A549 (cell line): ENCODE measurements around the gene LCN9. TPM values are rescaled to one million over a fixed set of nuclear protein-coding genes. Genes with fewer than 3 reads are reported as not detected.

Experiments used
- ATAC-seq, 2 experiments: fragments of 200-7000 bp in 1 of 2; fragments of >200 bp in 1 of 2; cut with Nextera tagmentation in 1 of 2; cut with Tn5 transposase in 1 of 2; 3 replicates each; pipeline versions ENCODE4 v1.8.0 to v1.9.1; 2018 to 2020; ENCODE audit warnings: mild to moderate bottlenecking in 1 of 2, moderate library complexity in 1 of 2
- CTCF ChIA-PET: fragments of 300-600 bp; sonication (Branson Sonifier 250); formaldehyde crosslinking; extraction: SDS; loops from one replicate; lab custom pipeline; 2021; ENCODE audit warnings: antibody characterized with exemption, inconsistent platforms; lab: Yijun Ruan, JAX
- POLR2A ChIA-PET: fragments of 350-600 bp; formaldehyde crosslinking; extraction: SDS; loops from one replicate; lab custom pipeline; 2021; ENCODE audit warnings: antibody characterized with exemption, inconsistent platforms; lab: Yijun Ruan, JAX
- DNase-seq, 2 experiments: peaks; one replicate each; pipeline versions ENCODE4 v3.0.0 to v3.0.0-alpha.2; 2011 to 2016; ENCODE audit warnings: low read depth in 1 of 2, low spot score in 1 of 2
- FAIRE-seq: peaks from 2 replicates; lab custom pipeline; 2011; peaks lifted over from hg19 to GRCh38; lab: Jason Lieb, UNC
- H3K27ac ChIP-seq, 2 experiments: fragments of >200 bp; sonication (Bioruptor Twin); formaldehyde crosslinking; 3 replicates each; pipeline ENCODE4 v1.5.1; 2016 to 2017
- H3K4me1 ChIP-seq: fragments of >200 bp; sonication (Bioruptor Twin); formaldehyde crosslinking; 3 replicates; pipeline ENCODE4 v1.6.1; 2016
- H3K4me2 ChIP-seq: fragments of >200 bp; sonication (Bioruptor Twin); formaldehyde crosslinking; 3 replicates; pipeline ENCODE4 v1.6.1; 2016
- H3K4me3 ChIP-seq: fragments of >200 bp; sonication (Bioruptor Twin); formaldehyde crosslinking; 3 replicates; pipeline ENCODE4 v1.5.1; 2016
- H3K9me3 ChIP-seq: fragments of >200 bp; sonication (Bioruptor Twin); formaldehyde crosslinking; 3 replicates; pipeline ENCODE4 v1.6.1; 2016
- BHLHE40 ChIP-seq: IDR thresholded peaks from 2 replicates; pipeline ENCODE4 v1.6.1; 2012; ENCODE audit warnings: low read depth, low read length, inconsistent platforms
- CHD4 ChIP-seq: fragments of 200-600 bp; sonication (generic); IDR thresholded peaks from 2 replicates; pipeline ENCODE4 v1.6.1; 2016; ENCODE audit warnings: antibody characterized with exemption, mild to moderate bottlenecking, borderline replicate concordance
- EHMT2 ChIP-seq: fragments of 200-600 bp; sonication (generic); IDR thresholded peaks from 2 replicates; pipeline ENCODE4 v1.6.1; 2016; ENCODE audit warnings: antibody characterized with exemption, low read depth, mild to moderate bottlenecking, moderate library complexity
- FOSL2 ChIP-seq, 2 experiments: fragments of 450-650 bp in 1 of 2; fragments of >200 bp in 1 of 2; sonication (Bioruptor Twin) in 1 of 2; formaldehyde crosslinking; IDR thresholded peaks; 2 replicates each; pipeline versions ENCODE4 v1.5.0 to v1.6.1; 2016 to 2020; ENCODE audit warnings: mild to moderate bottlenecking in 1 of 2, moderate library complexity in 1 of 2
- HDAC2 ChIP-seq: fragments of 200-600 bp; sonication (generic); IDR thresholded peaks from 2 replicates; pipeline ENCODE4 v1.6.1; 2016
- HEYL ChIP-seq: fragments of 250-450 bp; sonication (Bioruptor Pico); IDR thresholded peaks from 2 replicates; pipeline ENCODE4 v1.8.0; 2021; ENCODE audit warnings: mild to moderate bottlenecking, moderate library complexity
- HOXB13 ChIP-seq: fragments of 250-450 bp; sonication (Bioruptor Pico); IDR thresholded peaks from 2 replicates; pipeline ENCODE4 v1.5.0; 2020; ENCODE audit warnings: low read depth, mild to moderate bottlenecking, moderate library complexity
- JUNB ChIP-seq: fragments of >200 bp; sonication (Bioruptor Twin); formaldehyde crosslinking; IDR thresholded peaks from 2 replicates; pipeline ENCODE4 v1.6.1; 2016
- KDM1A ChIP-seq: fragments of 200-600 bp; sonication (generic); IDR thresholded peaks from 2 replicates; pipeline ENCODE4 v1.6.1; 2016; ENCODE audit warnings: low read depth, mild to moderate bottlenecking
- MAFK ChIP-seq: fragments of 450-650 bp; IDR thresholded peaks from 2 replicates; pipeline ENCODE4 v1.6.1; 2014; ENCODE audit not compliant: partially characterized antibody
- MAX ChIP-seq: IDR thresholded peaks from 2 replicates; pipeline ENCODE4 v1.6.1; 2012
- MYC ChIP-seq: IDR thresholded peaks from 2 replicates; pipeline ENCODE4 v1.6.1; 2012; ENCODE audit warnings: mild to moderate bottlenecking, inconsistent platforms, low read length, improper control_type of control experiment, borderline replicate concordance
- NPAS2 ChIP-seq: fragments of 250-450 bp; sonication (Bioruptor Pico); IDR thresholded peaks from 2 replicates; pipeline ENCODE4 v1.8.0; 2022; ENCODE audit warnings: mild to moderate bottlenecking, moderate library complexity, borderline replicate concordance
- POLR2A ChIP-seq: IDR thresholded peaks from 2 replicates; pipeline ENCODE4 v1.6.1; 2012; ENCODE audit warnings: mild to moderate bottlenecking, low read length
- POLR2AphosphoS2 ChIP-seq: conservative IDR thresholded peaks from 2 replicates; pipeline ENCODE4 v1.6.1; 2012; ENCODE audit warnings: low read length, improper control_type of control experiment, inconsistent platforms
- RAD21 ChIP-seq, 2 experiments: fragments of >200 bp in 1 of 2; sonication (Bioruptor Twin) in 1 of 2; formaldehyde crosslinking in 1 of 2; IDR thresholded peaks in 1 of 2; conservative IDR thresholded peaks in 1 of 2; 2 replicates in 1 of 2; 3 replicates in 1 of 2; pipeline ENCODE4 v1.6.1; 2012 to 2018; ENCODE audit warnings: inconsistent platforms in 1 of 2
- RFX5 ChIP-seq: fragments of 450-650 bp; IDR thresholded peaks from 2 replicates; pipeline ENCODE4 v1.7.1; 2014; ENCODE audit warnings: antibody characterized with exemption, mild to moderate bottlenecking, moderate library complexity
- SREBF2 ChIP-seq: fragments of 450-650 bp; IDR thresholded peaks from 2 replicates; pipeline ENCODE4 v1.6.1; 2014; ENCODE audit warnings: mild to moderate bottlenecking, moderate library complexity
- TFCP2L1 ChIP-seq: fragments of 250-450 bp; sonication (Bioruptor Pico); IDR thresholded peaks from 2 replicates; pipeline ENCODE4 v1.5.0; 2021; ENCODE audit warnings: mild to moderate bottlenecking
- TP53 ChIP-seq: fragments of 250-450 bp; sonication (Bioruptor Pico); IDR thresholded peaks from 2 replicates; pipeline ENCODE4 v1.5.0; 2021; ENCODE audit warnings: mild to moderate bottlenecking, moderate library complexity
- ZNF302 ChIP-seq: fragments of 250-450 bp; sonication (Bioruptor Pico); IDR thresholded peaks from 2 replicates; pipeline ENCODE4 v1.9.0; 2021; ENCODE audit warnings: inconsistent platforms, mild to moderate bottlenecking, moderate library complexity
- ZSCAN20 ChIP-seq: fragments of 250-450 bp; sonication (Bioruptor Pico); IDR thresholded peaks from 2 replicates; pipeline ENCODE4 v1.8.0; 2022; ENCODE audit warnings: mild to moderate bottlenecking, moderate library complexity
- WGBS: methylation state at CpG from one replicate; pipeline ENCODE4 v1.1.6; 2017; ENCODE audit errors: missing lambda C conversion rate; 5-methylcytosine and 5-hydroxymethylcytosine counted together
- polyA plus RNA-seq, 4 experiments: library from polyadenylated mRNA; depleted of rRNA in 3 of 4; stranded (reverse); fragments of >200 nt; fragmentation: RNase III in 1 of 4; extraction: RNeasy Plus Mini Kit Qiagen cat#74134 plus additional on column Dnase treatment in 1 of 4; gene quantifications; 2 replicates in 3 of 4; 3 replicates in 1 of 4; pipeline ENCODE4 v1.2.3, GENCODE V29; 2011 to 2017
- TF ChIP-seq, protein P1 (sequence below): fragments of 200-600 bp; sonication (generic); IDR thresholded peaks from 2 replicates; pipeline ENCODE4 v1.6.1; 2016; ENCODE audit warnings: antibody characterized with exemption, mild to moderate bottlenecking, moderate library complexity
- TF ChIP-seq, protein P2 (sequence below): fragments of 250-450 bp; sonication (Bioruptor Pico); IDR thresholded peaks from 2 replicates; pipeline ENCODE4 v1.5.0; 2020; ENCODE audit warnings: low read depth, mild to moderate bottlenecking, moderate library complexity

The LCN9 gene
- polyA plus RNA-seq, 2 of the 4 experiments (the other 2 are of a cell fraction): not detected

GRCh38 chr9:135692410-135692809 lies 29.3 kb downstream of the LCN9 start:
- POLR2A ChIA-PET: interaction anchor here (0.5 kb wide), 1 partner anchor 215 kb away, joined by 3 read pairs; the partner anchor contains the start of gene CAMSAP1
- H3K4me3 ChIP-seq: no peak overlapping the region
- TF ChIP-seq EHMT2: no peak
- TF ChIP-seq TP53 (CRISPR knock-in tag): no peak
- no peak for TF ChIP-seq POLR2AphosphoS2
- TF ChIP-seq, all 56 proteins: peak for 0
- Histone ChIP-seq H3K9me3 (no peaks in the 10 kb centered on the region), H3K27ac (no peak overlapping the region), H3K4me2 (no peak overlapping the region), H3K4me1 (no peaks in the 10 kb centered on the region)
- no peak for ATAC-seq
- FAIRE-seq: no peak
- no peak for DNase-seq
- 73% methylated on average over 3 of the region's 11 CpGs for WGBS
- CTCF ChIA-PET: interaction anchor here (1.0 to 1.8 kb wide), 2 partner anchors 10 to 11 kb away, joined by 3 read pairs; no protein-coding TSS in a partner anchor

DNA sequence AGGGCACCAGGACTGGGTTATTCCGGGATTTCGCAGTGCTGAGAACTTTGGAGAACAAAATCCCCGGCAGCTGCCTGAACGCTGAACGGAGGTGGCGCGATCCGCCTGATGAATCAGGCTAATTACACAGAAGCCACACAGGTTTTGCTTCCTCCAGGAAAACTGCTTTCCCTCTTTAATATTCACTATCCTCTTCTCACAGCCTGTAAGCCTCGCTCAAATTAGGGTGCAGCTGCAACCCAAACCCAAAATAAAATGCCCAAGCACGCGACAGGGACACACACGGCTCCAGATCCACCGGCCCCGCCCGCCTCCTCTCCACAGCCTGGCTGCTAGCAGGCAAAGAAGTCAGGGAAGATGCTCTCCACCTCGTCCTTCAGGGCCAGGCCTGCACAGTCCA lies 30.2 kb downstream of the LCN9 start:
- Histone ChIP-seq H3K27ac (no peak overlapping the region), H3K9me3 (no peaks in the 10 kb centered on the region), H3K4me3 (no peak overlapping the region), H3K4me2 (no peak overlapping the region), H3K4me1 (no peaks in the 10 kb centered on the region)
- WGBS: 46% methylated on average over 16 of the region's 16 CpGs
- DNase-seq (no peak), ATAC-seq (peak in 1 of 2 experiments; percentile 21; a peak in 1 of 6 replicates), FAIRE-seq (no peak)
- ChIA-PET POLR2A (no interaction called here), CTCF (interaction anchor here (1.0 to 2.1 kb wide), 4 partner anchors 9 to 12 kb away, joined by 3 to 5 read pairs (median 3); no protein-coding TSS in a partner anchor)
- no peak for TF ChIP-seq SREBF2

DNA sequence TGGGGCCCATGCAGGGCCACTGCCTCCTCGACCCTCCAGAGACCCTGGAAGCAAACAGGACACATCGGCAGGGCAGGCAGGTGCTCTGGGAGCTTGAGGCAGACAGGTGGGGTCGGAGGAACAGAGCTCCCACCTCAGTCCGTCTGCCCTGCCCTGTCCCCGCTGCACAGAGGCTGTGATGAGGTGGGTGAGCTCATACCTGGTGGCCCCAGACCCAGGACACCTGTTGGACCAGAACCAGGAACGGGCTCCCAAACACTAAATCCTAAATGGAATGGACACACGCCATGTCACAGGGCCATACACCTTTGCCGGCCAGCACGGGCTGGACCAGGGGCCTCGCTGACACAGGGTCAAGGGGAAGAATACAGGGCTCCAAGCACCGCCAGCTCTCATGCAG lies 30.7 kb downstream of the LCN9 start:
- FAIRE-seq: no peak
- ChIA-PET CTCF (interaction anchor here (0.8 to 2.1 kb wide), 6 partner anchors 9 to 207 kb away, joined by 3 to 5 read pairs (median 3); no protein-coding TSS in a partner anchor), POLR2A (no interaction called here)
- 75% methylated on average over 5 of the region's 11 CpGs for WGBS
- H3K9me3 ChIP-seq: no peaks in the 10 kb centered on the region
- TF ChIP-seq ZNF302 (CRISPR knock-in tag) (no peak), HOXB13 (CRISPR knock-in tag) (no peak), RAD21 (conservative IDR thresholded peaks at IDR 0.05 in 1 of 2, IDR thresholded peaks at IDR 0.05 in 1 of 2) (no peak), CHD4 (no peak), NPAS2 (CRISPR knock-in tag) (no peak), POLR2A (no peak), MAX (no peak), RFX5 (no peak), FOSL2 (IDR thresholded peaks at IDR 0.05) (no peak), FOSL2 (CRISPR knock-in tag; IDR thresholded peaks at IDR 0.05) (no peak), TFCP2L1 (CRISPR knock-in tag) (no peak), MAFK (no peak)
- TF ChIP-seq, protein P1, sequence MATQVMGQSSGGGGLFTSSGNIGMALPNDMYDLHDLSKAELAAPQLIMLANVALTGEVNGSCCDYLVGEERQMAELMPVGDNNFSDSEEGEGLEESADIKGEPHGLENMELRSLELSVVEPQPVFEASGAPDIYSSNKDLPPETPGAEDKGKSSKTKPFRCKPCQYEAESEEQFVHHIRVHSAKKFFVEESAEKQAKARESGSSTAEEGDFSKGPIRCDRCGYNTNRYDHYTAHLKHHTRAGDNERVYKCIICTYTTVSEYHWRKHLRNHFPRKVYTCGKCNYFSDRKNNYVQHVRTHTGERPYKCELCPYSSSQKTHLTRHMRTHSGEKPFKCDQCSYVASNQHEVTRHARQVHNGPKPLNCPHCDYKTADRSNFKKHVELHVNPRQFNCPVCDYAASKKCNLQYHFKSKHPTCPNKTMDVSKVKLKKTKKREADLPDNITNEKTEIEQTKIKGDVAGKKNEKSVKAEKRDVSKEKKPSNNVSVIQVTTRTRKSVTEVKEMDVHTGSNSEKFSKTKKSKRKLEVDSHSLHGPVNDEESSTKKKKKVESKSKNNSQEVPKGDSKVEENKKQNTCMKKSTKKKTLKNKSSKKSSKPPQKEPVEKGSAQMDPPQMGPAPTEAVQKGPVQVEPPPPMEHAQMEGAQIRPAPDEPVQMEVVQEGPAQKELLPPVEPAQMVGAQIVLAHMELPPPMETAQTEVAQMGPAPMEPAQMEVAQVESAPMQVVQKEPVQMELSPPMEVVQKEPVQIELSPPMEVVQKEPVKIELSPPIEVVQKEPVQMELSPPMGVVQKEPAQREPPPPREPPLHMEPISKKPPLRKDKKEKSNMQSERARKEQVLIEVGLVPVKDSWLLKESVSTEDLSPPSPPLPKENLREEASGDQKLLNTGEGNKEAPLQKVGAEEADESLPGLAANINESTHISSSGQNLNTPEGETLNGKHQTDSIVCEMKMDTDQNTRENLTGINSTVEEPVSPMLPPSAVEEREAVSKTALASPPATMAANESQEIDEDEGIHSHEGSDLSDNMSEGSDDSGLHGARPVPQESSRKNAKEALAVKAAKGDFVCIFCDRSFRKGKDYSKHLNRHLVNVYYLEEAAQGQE: no peak
- no peak overlapping the region for H3K27ac ChIP-seq
- no peak overlapping the region for H3K4me3 ChIP-seq
- no peaks in the 10 kb centered on the region for H3K4me1 ChIP-seq
- no peak for ATAC-seq
- no peak for DNase-seq
- H3K4me2 ChIP-seq: no peak overlapping the region

DNA sequence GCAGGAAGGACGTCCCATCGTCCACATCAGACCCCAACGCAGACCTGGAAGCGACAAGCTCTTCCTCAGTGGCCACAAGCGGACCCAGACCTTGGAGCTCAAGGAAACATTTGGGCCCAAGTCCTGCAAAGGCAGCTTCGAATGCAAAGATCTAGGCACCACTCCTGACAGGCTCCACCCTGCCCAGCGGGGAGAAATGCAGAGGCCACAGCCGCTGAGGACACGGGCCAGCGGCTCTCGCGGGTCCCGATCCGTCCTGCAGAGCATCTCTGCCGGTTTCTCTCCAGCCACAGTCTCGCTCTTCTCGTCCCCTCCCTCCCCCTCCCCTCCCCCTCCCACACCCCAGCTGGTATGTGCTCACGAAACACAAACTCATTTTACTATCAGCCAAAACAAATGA lies 31.3 kb downstream of the LCN9 start:
- WGBS: 67% methylated on average over 17 of the region's 18 CpGs
- FAIRE-seq: no peak
- POLR2A ChIA-PET: no interaction called here
- Histone ChIP-seq H3K27ac (no peak overlapping the region), H3K4me2 (no peak overlapping the region), H3K4me1 (no peaks in the 10 kb centered on the region), H3K4me3 (no peak overlapping the region), H3K9me3 (no peaks in the 10 kb centered on the region)
- no peak for ATAC-seq
- no peak for DNase-seq
- CTCF ChIA-PET: interaction anchor here (0.8 to 2.1 kb wide), 4 partner anchors 10 to 208 kb away, joined by 3 to 5 read pairs (median 4); no protein-coding TSS in a partner anchor
- no peak for TF ChIP-seq JUNB
- TF ChIP-seq, protein P2, sequence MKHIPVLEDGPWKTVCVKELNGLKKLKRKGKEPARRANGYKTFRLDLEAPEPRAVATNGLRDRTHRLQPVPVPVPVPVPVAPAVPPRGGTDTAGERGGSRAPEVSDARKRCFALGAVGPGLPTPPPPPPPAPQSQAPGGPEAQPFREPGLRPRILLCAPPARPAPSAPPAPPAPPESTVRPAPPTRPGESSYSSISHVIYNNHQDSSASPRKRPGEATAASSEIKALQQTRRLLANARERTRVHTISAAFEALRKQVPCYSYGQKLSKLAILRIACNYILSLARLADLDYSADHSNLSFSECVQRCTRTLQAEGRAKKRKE: no peak
- no peak for TF ChIP-seq MYC
- no peak for TF ChIP-seq KDM1A
- TF ChIP-seq POLR2AphosphoS2: no peak
- TF ChIP-seq NPAS2 (CRISPR knock-in tag): no peak
- no peak for TF ChIP-seq RAD21 (conservative IDR thresholded peaks at IDR 0.05 in 1 of 2, IDR thresholded peaks at IDR 0.05 in 1 of 2)
- no peak for TF ChIP-seq ZSCAN20
- TF ChIP-seq HEYL (CRISPR knock-in tag): no peak
- no peak for TF ChIP-seq TFCP2L1 (CRISPR knock-in tag)
- TF ChIP-seq MAFK: no peak
- no peak for TF ChIP-seq HDAC2
- no peak for TF ChIP-seq BHLHE40
